GM21717 (cell line): ENCODE data around the gene CASZ1.

Experiments used
- ATAC-seq: cut with Tn5 transposase; IDR thresholded peaks from one replicate; pipeline ENCODE4 v1.9.1; 2021; ENCODE audit warnings: mild to moderate bottlenecking, moderate library complexity; ENCODE audit not compliant: unreplicated experiment

Gene CASZ1

GRCh38 chr1:10614377-10615225, 181.8 kb downstream of the CASZ1 start:
- ATAC-seq, result no peak

- no peak for ATAC-seq
These were observed 182.6 kb downstream of the CASZ1 start for GRCh38 chr1:10613861-10614260.

- no peak for ATAC-seq
These were observed 183.1 kb downstream of the CASZ1 start for GRCh38 chr1:10613340-10613739.

GRCh38 chr1:10612436-10613160, 183.8 kb downstream of the CASZ1 start:
- ATAC-seq, result no peak

- ATAC-seq, result no peak
These were observed 185.4 kb downstream of the CASZ1 start for GRCh38 chr1:10610901-10611600.

- ATAC-seq, result no peak
These were observed 187.8 kb downstream of the CASZ1 start for GRCh38 chr1:10608690-10609089.

GRCh38 chr1:10607228-10607627, 189.2 kb downstream of the CASZ1 start:
- ATAC-seq, result no peak

GRCh38 chr1:10606064-10606463, 190.4 kb downstream of the CASZ1 start:
- no peak for ATAC-seq

- no peak for ATAC-seq
These were observed 191.5 kb downstream of the CASZ1 start for GRCh38 chr1:10604966-10605365.

- no peak for ATAC-seq
These were observed 193.5 kb downstream of the CASZ1 start for GRCh38 chr1:10602936-10603335.

- no peak for ATAC-seq
These were observed 194.9 kb downstream of the CASZ1 start for GRCh38 chr1:10601342-10602070.

- ATAC-seq, result no peak
These were observed 197.1 kb downstream of the CASZ1 start for GRCh38 chr1:10599194-10599861.

- ATAC-seq, result no peak
These were observed 198.1 kb downstream of the CASZ1 start for GRCh38 chr1:10598389-10598702.

GRCh38 chr1:10597492-10598388, 198.7 kb downstream of the CASZ1 start:
- ATAC-seq, result no peak

GRCh38 chr1:10596780-10597179, 199.7 kb downstream of the CASZ1 start:
- no peak for ATAC-seq

- no peak for ATAC-seq
These were observed 201.7 kb downstream of the CASZ1 start for GRCh38 chr1:10594595-10595223.

GRCh38 chr1:10593750-10594149, 202.7 kb downstream of the CASZ1 start:
- no peak for ATAC-seq

GRCh38 chr1:10592373-10592772, 204.1 kb downstream of the CASZ1 start:
- ATAC-seq, result no peak

GRCh38 chr1:10591010-10591409, 205.4 kb downstream of the CASZ1 start:
- no peak for ATAC-seq
